GM18520 (cell line): Measurements from ENCODE around the gene TTC3.

Experiments used
- ATAC-seq: cut with Tn5 transposase; IDR thresholded peaks from one replicate; pipeline ENCODE4 v1.9.1; 2021; ENCODE audit not compliant: unreplicated experiment

TTC3 gene

DNA sequence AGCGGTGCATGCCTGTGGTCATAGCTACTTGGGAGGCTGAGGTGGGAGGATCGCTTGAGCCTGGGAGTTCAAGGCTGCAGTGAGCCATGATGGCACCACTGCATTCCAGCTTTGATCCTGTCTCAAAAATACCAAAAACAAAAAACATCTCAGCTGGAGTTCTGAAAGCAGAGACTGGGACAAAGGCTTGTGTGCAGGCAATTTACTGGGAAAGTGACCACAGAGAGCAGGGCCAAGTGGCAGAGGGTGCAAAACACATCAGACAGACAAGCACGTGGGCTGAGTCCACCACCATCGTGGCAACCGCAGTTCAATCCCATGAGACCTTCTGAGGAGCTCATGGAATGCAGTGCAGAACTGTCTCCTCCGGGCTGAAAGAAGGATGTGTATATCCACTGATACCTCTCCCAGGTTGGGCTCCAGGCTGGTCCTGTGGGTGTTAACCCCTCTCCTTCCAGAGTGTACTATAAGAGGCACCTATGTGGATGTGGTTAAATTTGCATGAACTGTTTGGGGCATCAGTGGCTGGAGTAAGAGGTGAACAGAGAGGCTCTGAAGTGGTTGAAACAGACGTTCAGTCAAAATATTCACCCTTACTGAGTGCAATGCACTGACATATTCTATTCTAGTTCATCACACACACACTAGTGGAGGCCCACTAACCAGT, 11.0 kb upstream of the TTC3 start:
- ATAC-seq, result no peak

DNA sequence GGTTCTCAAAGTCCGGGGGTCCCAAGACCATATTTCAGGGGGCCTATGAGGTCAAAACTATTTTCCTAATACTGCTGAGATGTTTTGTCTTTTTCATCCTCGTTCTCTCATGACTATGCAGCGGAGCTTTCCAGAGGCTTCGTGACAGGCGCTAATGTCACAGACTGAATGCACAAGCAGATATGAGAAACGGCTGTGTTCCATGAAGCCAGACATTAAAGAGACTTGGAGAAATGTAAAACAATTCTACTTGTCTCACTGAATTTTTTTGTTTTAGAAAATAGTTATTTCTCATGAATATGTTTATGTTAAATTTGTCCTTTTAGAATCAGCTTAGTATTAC, 10.5 kb upstream of the TTC3 start:
- no peak for ATAC-seq

- ATAC-seq, result no peak
Measured at GRCh38 chr21:37063433-37063832, 9.6 kb upstream of the TTC3 start.

- no peak for ATAC-seq
Measured at GRCh38 chr21:37064841-37065240, 8.2 kb upstream of the TTC3 start.

- no peak for ATAC-seq
Measured at GRCh38 chr21:37065561-37066177, 7.4 kb upstream of the TTC3 start.

DNA sequence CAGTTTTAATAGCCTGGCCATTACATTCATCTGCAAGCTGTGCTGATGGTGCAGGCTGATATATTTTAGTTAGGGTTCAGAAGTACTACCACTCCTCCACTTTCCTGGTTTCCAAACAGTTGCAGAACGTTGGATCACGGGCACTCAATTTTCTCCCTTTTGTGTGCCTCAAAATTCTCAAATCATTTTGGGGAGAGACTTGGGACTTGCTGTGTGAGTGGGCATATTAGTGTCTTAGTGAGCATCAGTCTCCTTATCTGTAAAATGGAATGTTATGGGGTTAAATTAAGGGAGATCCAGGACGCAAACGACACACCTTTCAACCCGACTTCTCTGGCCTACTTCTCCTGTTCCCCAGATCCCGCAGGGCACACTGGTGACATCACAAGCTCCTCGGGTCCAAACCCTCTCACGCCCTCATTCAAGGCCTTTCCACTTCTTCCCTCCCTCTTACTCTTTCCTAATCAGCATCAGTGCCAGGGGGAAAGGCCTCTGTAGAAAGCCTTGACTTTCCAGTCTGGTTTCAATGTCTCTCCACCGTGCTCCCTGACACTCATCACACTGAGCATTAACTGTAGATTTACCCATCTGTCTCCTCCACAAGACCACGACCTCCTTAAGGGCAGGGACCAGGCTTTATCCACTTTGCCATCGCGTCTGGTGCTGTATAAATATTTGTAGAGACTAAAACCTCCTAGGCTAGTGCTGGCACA, 1.3 kb upstream of the TTC3 start:
- no peak for ATAC-seq

DNA sequence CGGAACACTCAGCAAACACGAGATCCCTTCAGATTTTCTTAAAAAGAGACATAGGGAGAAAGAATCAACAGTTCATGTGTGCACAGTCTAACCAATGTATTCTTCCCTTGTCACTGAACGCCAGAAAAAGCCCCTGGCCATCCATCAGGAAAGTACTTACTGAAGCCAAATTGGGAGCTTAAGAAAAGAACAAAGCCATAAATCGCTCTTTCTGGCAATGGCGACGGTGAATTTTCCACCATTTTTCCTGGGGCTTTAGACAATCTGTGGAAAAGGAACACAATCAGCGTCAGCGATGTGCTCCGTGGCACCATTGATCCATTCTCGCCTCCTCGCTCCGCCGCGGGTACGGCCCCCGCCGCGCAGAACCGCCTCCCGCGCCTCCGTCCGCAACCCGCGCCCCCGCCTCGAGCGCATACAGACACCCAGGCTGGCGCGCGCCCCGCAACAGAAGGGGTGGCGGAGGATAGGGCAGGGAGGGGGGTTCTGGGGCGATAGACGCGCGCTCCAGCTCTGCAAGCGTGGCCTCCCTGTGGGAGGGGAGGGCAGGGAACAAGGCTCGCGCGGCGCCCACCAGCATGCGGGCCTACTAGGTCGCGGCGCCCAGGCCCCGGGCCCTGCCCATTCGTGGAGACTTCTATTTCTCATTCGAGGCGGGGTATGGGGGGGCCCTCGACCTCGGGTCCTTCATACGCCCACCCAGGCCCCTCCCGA, 623 bp upstream of the TTC3 start:
- ATAC-seq, result peak; percentile 17

DNA sequence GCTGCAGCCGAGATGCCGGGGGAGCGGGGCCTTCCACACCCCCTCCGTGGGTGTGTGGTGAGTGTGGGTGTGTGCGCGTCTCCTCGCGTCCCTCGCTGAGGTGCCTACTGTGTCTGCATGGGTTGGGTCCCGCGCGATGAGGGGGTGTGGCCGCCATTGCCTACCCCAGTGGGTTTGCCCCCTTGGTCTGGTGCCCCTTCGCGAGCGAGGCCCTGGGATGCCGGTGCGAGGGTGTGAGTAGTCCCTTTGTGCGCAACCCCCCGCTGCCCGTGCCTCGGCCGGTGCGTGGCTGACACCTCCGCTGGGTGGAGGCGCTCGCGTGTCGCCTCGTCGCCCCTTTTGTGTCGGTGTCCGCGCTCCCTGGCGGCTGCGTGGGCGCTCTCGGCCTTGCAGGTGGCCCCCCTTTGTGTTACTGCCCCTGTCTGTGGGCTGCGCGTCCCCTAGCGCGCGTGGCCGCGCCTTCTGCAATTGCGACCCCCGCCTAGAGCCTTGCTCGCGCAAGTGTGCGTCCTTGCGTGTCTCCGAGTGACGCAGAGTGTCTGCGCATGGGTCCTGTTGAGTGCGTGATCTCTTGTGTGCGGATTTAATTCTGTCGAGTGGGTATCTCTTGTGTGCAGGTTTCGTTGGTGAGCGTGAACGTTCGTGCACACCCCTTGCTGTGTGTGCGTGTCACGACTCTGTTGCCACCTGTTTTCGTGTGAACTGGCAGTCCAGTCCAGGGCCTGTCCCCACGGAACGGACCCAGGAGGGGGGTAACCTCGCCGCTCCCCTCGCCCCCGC, 553 bp downstream of the TTC3 start:
- no peak for ATAC-seq

- ATAC-seq, result no peak
Measured at GRCh38 chr21:37074197-37074510, 1.1 kb downstream of the TTC3 start.

GRCh38 chr21:37074546-37074945, 1.5 kb downstream of the TTC3 start:
- no peak for ATAC-seq

- no peak for ATAC-seq
Measured at GRCh38 chr21:37075214-37075770, 2.2 kb downstream of the TTC3 start.

- no peak for ATAC-seq
Measured at GRCh38 chr21:37076087-37076850, 3.2 kb downstream of the TTC3 start.

GRCh38 chr21:37077403-37077802, 4.3 kb downstream of the TTC3 start:
- no peak for ATAC-seq

DNA sequence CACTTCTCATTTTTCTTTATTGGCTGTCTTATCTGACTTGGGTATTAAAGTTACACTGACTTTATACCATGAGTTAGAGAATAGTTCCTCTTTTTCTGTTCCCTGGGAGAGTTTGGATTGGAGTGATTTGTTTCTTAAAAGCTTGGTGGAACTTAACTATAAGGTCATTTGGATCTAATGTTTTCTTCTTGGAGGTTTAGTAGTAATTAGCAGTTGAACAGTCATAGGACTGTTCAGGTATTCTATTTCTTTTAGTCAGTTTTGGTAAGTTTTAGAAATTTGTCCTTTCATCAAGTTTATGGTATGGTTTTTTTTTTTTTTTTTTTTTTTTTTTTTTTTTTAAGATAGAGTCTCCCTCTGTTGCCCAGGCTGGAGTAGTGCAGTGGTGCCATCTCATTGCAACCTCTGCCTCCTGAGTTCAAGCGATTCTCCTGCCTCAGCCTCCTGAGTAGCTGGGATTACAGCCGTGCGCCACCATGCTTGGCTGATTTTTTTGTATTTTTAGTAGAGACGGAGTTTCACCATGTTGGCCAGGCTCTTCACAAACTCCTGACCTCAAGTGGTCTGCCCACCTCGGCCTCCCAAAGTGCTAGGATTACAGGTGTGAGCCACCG, 6.3 kb downstream of the TTC3 start:
- no peak for ATAC-seq

- no peak for ATAC-seq
Measured at GRCh38 chr21:37082375-37082774, 9.3 kb downstream of the TTC3 start.

- ATAC-seq, result no peak
Measured at GRCh38 chr21:37082856-37083528, 9.9 kb downstream of the TTC3 start.

DNA sequence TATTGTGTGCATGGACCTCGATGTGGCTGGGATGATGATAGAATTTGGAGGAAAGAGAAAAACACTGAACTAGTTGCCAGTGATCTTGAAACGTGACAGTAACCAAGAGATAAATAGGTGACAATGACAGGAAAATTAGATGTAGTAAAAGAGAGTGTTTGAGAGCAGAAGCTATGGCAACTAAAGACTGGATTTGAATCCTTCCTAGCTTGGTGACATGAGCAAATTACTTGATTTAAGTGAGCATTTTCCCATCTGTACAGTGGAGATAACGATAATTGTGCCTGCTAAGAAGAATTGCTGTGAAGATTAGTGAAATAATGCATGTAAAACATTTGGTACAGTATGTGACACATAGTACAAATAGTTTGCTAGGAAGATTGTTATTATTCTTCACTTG, 12.7 kb downstream of the TTC3 start:
- ATAC-seq, result no peak

- no peak for ATAC-seq
Measured at GRCh38 chr21:37087188-37087587, 14.1 kb downstream of the TTC3 start.

DNA sequence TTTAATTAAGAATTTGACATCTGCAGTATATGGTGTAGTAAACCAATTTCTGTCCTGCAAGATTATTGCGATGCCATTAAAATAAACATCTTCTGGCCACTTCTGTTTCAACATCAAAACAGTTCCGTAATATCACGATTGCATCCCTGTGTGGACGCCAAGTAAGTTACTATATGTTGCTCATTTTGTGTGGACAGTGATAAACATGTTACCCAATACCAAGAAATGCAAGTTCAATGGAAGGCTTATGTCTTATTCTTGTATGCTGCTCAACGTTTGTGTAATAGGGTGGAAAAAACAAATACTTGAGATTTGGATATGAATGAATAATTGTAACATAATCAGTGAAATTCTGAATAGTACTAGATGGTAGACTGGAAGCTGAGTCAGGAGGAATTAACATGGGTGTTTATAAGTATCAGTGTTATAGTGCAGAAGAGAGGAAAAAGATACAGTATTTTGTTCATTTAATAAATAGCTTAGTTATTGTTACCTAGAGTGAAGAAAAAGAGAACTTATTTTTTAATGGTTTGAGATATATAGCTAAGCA, 15.2 kb downstream of the TTC3 start:
- ATAC-seq, result no peak
